Suprapubic skin (tissue), 4 donors: ENCODE data around the gene BDNF.

Experiments
- CTCF ChIP-seq, 2 donors: fragments of 200-600 bp in 1 of 2; fragments of 450-650 bp in 1 of 2; sonication (generic) in 1 of 2; IDR thresholded peaks; one replicate each; pipeline ENCODE4 v1.5.1; 2016 to 2019; ENCODE audit warnings: antibody characterized with exemption in 2 of 2, mild to moderate bottlenecking in 1 of 2, moderate library complexity in 1 of 2
- POLR2A ChIP-seq, 2 donors: fragments of 450-650 bp; IDR thresholded peaks; one replicate each; pipeline ENCODE4 v1.6.1; 2017; ENCODE audit warnings: antibody characterized with exemption in 2 of 2, mild to moderate bottlenecking in 2 of 2, moderate library complexity in 2 of 2
- POLR2AphosphoS5 ChIP-seq, 3 donors: sonication (generic); formaldehyde crosslinking; IDR thresholded peaks; one replicate each; pipeline ENCODE4 v1.6.1; 2017; ENCODE audit warnings: antibody characterized with exemption in 3 of 3

GRCh38 chr11:27625347-27625912, 74.8 kb downstream of the BDNF start:
- TF ChIP-seq CTCF (IDR thresholded peaks at IDR 0.05) (no peak), POLR2A (IDR thresholded peaks at IDR 0.05) (no peak), POLR2AphosphoS5 (IDR thresholded peaks at IDR 0.05) (no peak)
